Subcutaneous adipose tissue (tissue), 4 donors: ENCODE results near the gene VASN. TPM values are rescaled to one million over a fixed set of nuclear protein-coding genes. Genes with fewer than 3 reads are reported as not detected.

Source experiments
- total RNA-seq, 4 donors: library from RNA; depleted of rRNA; stranded (reverse); fragments of >200 nt; gene quantifications; one replicate each; pipeline ENCODE4 v1.1.0, GENCODE V29; 2016
- TF ChIP-seq, protein P1 (sequence below): fragments of 450-650 bp; IDR thresholded peaks from one replicate; pipeline ENCODE4 v1.5.1; 2016; ENCODE audit warnings: low read depth, mild to moderate bottlenecking, control low read depth, antibody characterized with exemption, moderate library complexity

Gene VASN
- total RNA-seq, 4 donors from 2014 or later = 13.7 to 34.9 (median 22.3) TPM

DNA sequence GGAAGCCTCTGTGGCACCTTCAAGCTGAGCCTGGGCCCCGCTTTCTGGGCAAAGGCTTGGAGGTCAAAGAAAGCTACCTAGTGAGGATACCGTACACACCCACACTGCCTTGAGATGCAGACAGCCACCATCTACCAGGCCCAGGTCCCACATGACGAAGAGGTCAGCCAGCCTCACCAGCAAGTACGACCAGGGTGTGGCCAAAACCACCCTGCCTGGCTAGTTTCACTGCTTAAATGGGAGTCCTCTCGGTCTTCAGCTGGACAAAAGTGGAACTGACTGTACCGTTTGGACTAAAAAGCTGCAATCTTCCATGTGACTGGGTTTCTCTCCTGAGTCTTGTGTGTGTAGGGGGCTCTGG is 21.6 kb downstream of the VASN start:
- TF ChIP-seq, protein P1, sequence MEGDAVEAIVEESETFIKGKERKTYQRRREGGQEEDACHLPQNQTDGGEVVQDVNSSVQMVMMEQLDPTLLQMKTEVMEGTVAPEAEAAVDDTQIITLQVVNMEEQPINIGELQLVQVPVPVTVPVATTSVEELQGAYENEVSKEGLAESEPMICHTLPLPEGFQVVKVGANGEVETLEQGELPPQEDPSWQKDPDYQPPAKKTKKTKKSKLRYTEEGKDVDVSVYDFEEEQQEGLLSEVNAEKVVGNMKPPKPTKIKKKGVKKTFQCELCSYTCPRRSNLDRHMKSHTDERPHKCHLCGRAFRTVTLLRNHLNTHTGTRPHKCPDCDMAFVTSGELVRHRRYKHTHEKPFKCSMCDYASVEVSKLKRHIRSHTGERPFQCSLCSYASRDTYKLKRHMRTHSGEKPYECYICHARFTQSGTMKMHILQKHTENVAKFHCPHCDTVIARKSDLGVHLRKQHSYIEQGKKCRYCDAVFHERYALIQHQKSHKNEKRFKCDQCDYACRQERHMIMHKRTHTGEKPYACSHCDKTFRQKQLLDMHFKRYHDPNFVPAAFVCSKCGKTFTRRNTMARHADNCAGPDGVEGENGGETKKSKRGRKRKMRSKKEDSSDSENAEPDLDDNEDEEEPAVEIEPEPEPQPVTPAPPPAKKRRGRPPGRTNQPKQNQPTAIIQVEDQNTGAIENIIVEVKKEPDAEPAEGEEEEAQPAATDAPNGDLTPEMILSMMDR = no peak

DNA sequence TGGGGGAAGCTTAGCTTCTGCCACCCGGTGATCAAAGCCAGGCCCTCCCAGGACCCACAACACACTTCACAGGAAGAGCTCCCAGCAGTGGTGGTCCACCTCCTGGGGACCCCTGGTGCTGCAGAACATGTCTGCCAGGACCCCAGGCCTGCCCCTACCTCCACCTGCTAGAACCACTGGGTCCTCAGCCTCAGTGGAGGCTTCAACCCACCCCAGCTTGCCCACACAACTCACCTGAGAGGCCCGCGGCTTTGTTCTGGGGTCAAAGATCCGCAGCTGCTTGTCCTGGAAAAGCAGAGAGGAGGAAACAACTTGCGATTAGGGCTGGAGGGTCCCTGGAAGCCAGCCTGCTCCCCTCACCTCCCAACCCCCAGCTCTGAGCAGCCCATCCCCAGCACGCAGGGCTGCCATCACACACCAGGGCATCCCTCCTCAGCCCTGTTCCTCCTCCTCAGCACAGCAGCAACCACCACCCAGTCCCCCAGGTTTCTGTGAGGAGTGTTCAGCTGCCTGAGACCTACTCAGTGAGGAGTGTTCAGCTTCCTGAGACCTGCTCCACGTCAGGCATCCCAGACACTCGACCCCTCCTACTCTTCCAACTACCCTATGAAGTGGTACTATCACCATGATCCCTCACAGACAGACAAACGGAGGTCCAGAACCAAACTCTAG is 23.5 kb downstream of the VASN start:
- TF ChIP-seq, protein P1 = no peak

DNA sequence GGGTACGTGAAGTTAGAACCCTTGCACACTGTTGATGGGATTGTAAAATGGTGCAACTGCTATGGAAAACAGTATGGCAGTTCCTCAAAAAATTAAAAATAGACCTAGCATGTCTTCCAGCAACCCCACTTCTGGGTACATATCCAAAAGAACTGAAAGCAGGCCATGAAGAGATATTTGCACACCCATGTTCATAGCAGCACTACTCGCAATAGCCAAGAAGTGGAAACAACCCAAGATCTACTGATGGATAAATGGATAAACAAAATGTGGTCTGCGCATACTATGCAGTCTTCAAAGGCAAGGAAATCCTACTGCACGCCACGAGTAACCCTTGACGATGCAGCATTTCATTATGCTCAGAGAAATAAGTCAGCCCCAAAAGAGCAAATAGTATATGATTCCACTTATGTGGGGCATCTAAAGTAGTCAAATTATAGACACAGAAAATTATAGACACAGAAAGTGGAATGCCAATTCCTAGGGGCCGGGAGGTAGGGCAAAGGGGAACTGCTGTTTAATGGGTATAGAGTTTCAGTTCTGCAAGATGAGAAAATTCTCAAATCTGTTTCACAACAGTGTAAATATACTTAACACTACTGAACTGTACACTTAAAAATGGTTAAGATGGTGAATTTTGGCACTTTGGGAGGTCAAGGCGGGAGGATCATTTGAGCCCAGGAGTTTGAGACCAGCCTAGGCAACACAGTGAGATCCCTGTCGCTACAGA is 27.5 kb downstream of the VASN start:
- TF ChIP-seq, protein P1 = no peak

GRCh38 chr16:4401094-4401501 is 29.4 kb downstream of the VASN start:
- TF ChIP-seq, protein P1 = no peak

GRCh38 chr16:4401510-4401909 is 29.9 kb downstream of the VASN start:
- TF ChIP-seq, protein P1 = no peak

GRCh38 chr16:4402439-4403132 is 30.9 kb downstream of the VASN start:
- TF ChIP-seq, protein P1 = no peak
